H1 (cell line): ENCODE results near the gene NDUFB11. TPM values are rescaled to one million over a fixed set of nuclear protein-coding genes. Genes with fewer than 3 reads are reported as not detected.

Experiments
- CTCF ChIA-PET: fragments of 300-600 bp; sonication (Branson Sonifier 250); formaldehyde crosslinking; loops from one replicate; lab custom pipeline; 2021; ENCODE audit not compliant: partially characterized antibody; lab: Charles Lee
- POLR2A ChIA-PET: fragments of 300-600 bp; sonication (Branson Sonifier 250); formaldehyde crosslinking; loops from one replicate; lab custom pipeline; 2021; ENCODE audit warnings: inconsistent platforms; ENCODE audit not compliant: partially characterized antibody; lab: Charles Lee
- DNase-seq, 2 experiments: peaks; one replicate each; pipeline versions ENCODE4 v3.0.0 to v3.0.0-alpha.2; 2010 to 2022; ENCODE audit warnings: low spot score in 2 of 2, low read depth in 1 of 2, mixed read lengths in 1 of 2
- FAIRE-seq: peaks from 2 replicates; lab custom pipeline; 2011; peaks lifted over from hg19 to GRCh38; lab: Jason Lieb, UNC
- H2AFZ ChIP-seq: 2 replicates; pipeline ENCODE4 v1.8.1; 2012; ENCODE audit warnings: low read length, inconsistent platforms
- H2AK5ac ChIP-seq: 2 replicates; pipeline ENCODE4 v1.6.1; 2013; ENCODE audit warnings: low read depth, low read length
- H2BK120ac ChIP-seq: replicated peaks from 2 replicates; pipeline ENCODE3; 2013; ENCODE audit warnings: low read depth, low read length, inconsistent platforms
- H2BK12ac ChIP-seq: 2 replicates; pipeline ENCODE4 v1.6.1; 2013; ENCODE audit warnings: low read depth, low read length
- H2BK15ac ChIP-seq: 2 replicates; pipeline ENCODE4 v1.6.1; 2013; ENCODE audit warnings: low read length
- H2BK20ac ChIP-seq: 2 replicates; pipeline ENCODE4 v1.6.1; 2013; ENCODE audit warnings: low read length
- H2BK5ac ChIP-seq: 2 replicates; pipeline ENCODE4 v1.6.1; 2013; ENCODE audit warnings: low read depth, low read length
- H3K14ac ChIP-seq: 2 replicates; pipeline ENCODE4 v1.6.1; 2013; ENCODE audit warnings: inconsistent platforms; ENCODE audit not compliant: insufficient read length
- H3K18ac ChIP-seq: 2 replicates; pipeline ENCODE4 v1.6.1; 2013; ENCODE audit warnings: low read length; ENCODE audit errors: extremely low read depth
- H3K23ac ChIP-seq: 2 replicates; pipeline ENCODE4 v1.6.1; 2013; ENCODE audit warnings: inconsistent platforms; ENCODE audit not compliant: insufficient read length
- H3K23me2 ChIP-seq: 2 replicates; pipeline ENCODE4 v1.6.1; 2013; ENCODE audit warnings: low read depth, low read length
- H3K27ac ChIP-seq: 2 replicates; pipeline ENCODE4 v1.6.1; 2011; ENCODE audit warnings: low read depth, low read length, inconsistent platforms
- H3K27me3 ChIP-seq, 4 experiments: replicated peaks in 1 of 4; 1 replicate in 1 of 4; 2 replicates in 3 of 4; pipeline versions ENCODE4 v1.6.1 to v1.8.1; 2011 to 2013; ENCODE audit warnings: low read length in 3 of 4, mild to moderate bottlenecking in 3 of 4, inconsistent platforms in 2 of 4, mixed read lengths in 2 of 4, moderate library complexity in 1 of 4; ENCODE audit not compliant: control insufficient read depth in 3 of 4, insufficient read depth in 3 of 4; ENCODE audit errors: extremely low read depth in 1 of 4
- H3K36me3 ChIP-seq, 4 experiments: 2 replicates each; pipeline versions ENCODE4 v1.6.1 to v1.8.1; 2011 to 2013; ENCODE audit warnings: mild to moderate bottlenecking in 4 of 4, low read length in 3 of 4, moderate library complexity in 2 of 4, control low read depth in 1 of 4, inconsistent platforms in 1 of 4; ENCODE audit not compliant: insufficient read depth in 4 of 4, control insufficient read depth in 2 of 4
- H3K4ac ChIP-seq: replicated peaks from 2 replicates; pipeline ENCODE3; 2013; ENCODE audit warnings: low read length, low read depth, mixed read lengths, inconsistent platforms; ENCODE audit not compliant: insufficient read length
- H3K4me1 ChIP-seq, 4 experiments: replicated peaks in 1 of 4; 1 replicate in 1 of 4; 2 replicates in 3 of 4; pipeline versions ENCODE4 v1.6.1 to v1.8.1; 2011 to 2013; ENCODE audit warnings: low read length in 3 of 4, inconsistent platforms in 2 of 4, mixed read lengths in 1 of 4; ENCODE audit not compliant: insufficient read depth in 4 of 4, control insufficient read depth in 3 of 4
- H3K4me2 ChIP-seq, 2 experiments: 2 replicates each; pipeline versions ENCODE4 v1.6.1 to v1.8.1; 2011 to 2013; ENCODE audit warnings: low read depth in 2 of 2, low read length in 2 of 2, control low read depth in 1 of 2, inconsistent platforms in 1 of 2, mild to moderate bottlenecking in 1 of 2; ENCODE audit not compliant: insufficient read depth in 1 of 2
- H3K4me3 ChIP-seq, 4 experiments: fragments of 200-600, 300-600 bp in 1 of 4; sonication (generic), shearing (Covaris generic), sonication (Bioruptor Twin) in 1 of 4; 2 replicates each; pipeline versions ENCODE4 v1.5.1 to v1.8.1; 2011 to 2016; ENCODE audit warnings: low read length in 4 of 4, low read depth in 3 of 4, control low read depth in 2 of 4, inconsistent platforms in 2 of 4, mild to moderate bottlenecking in 2 of 4, mixed read lengths in 1 of 4, moderate library complexity in 1 of 4; ENCODE audit not compliant: insufficient read depth in 2 of 4; ENCODE audit errors: extremely low read depth in 1 of 4
- H3K56ac ChIP-seq: replicated peaks from 2 replicates; pipeline ENCODE3; 2013; ENCODE audit warnings: low read depth, mild to moderate bottlenecking, mixed read lengths, low read length, inconsistent platforms; ENCODE audit not compliant: insufficient read length
- H3K79me1 ChIP-seq: 2 replicates; pipeline ENCODE4 v1.6.1; 2013; ENCODE audit warnings: low read depth, low read length, control low read depth
- H3K79me2 ChIP-seq, 2 experiments: 2 replicates each; pipeline versions ENCODE4 v1.6.1 to v1.8.1; 2012 to 2013; ENCODE audit warnings: low read length in 2 of 2, mild to moderate bottlenecking in 2 of 2, inconsistent platforms in 1 of 2; ENCODE audit not compliant: insufficient read depth in 2 of 2, control insufficient read depth in 1 of 2
- H3K9ac ChIP-seq, 4 experiments: replicated peaks in 1 of 4; 1 replicate in 1 of 4; 2 replicates in 3 of 4; pipeline versions ENCODE4 v1.6.1 to v1.8.1; 2011 to 2013; ENCODE audit warnings: low read depth in 3 of 4, low read length in 3 of 4, control low read depth in 2 of 4, mild to moderate bottlenecking in 2 of 4, moderate library complexity in 2 of 4, inconsistent platforms in 1 of 4; ENCODE audit errors: extremely low read depth in 1 of 4
- H3K9me3 ChIP-seq, 2 experiments: 2 replicates each; pipeline versions ENCODE4 v1.6.1 to v1.8.1; 2012 to 2013; ENCODE audit warnings: mild to moderate bottlenecking in 2 of 2, moderate library complexity in 2 of 2, control low read depth in 1 of 2, inconsistent platforms in 1 of 2, low read depth in 1 of 2, low read length in 1 of 2, mixed read lengths in 1 of 2; ENCODE audit not compliant: insufficient read depth in 2 of 2
- H4K20me1 ChIP-seq, 2 experiments: replicated peaks in 1 of 2; 2 replicates each; pipeline versions ENCODE3 to v1.8.1; 2011 to 2013; ENCODE audit warnings: inconsistent platforms in 2 of 2, low read length in 2 of 2, mild to moderate bottlenecking in 1 of 2; ENCODE audit not compliant: insufficient read depth in 2 of 2, control insufficient read depth in 1 of 2
- H4K5ac ChIP-seq: 2 replicates; pipeline ENCODE4 v1.6.1; 2013; ENCODE audit warnings: low read length, low read depth, mixed read lengths, inconsistent platforms; ENCODE audit not compliant: insufficient read length
- H4K8ac ChIP-seq: 2 replicates; pipeline ENCODE4 v1.8.0; 2013; ENCODE audit warnings: mild to moderate bottlenecking, moderate library complexity, low read length, inconsistent platforms; ENCODE audit not compliant: insufficient read depth; ENCODE audit errors: extremely low read depth
- H4K91ac ChIP-seq: replicated peaks from 2 replicates; pipeline ENCODE3; 2013; ENCODE audit warnings: low read length, mixed read lengths, inconsistent platforms; ENCODE audit not compliant: insufficient read length
- EGR1 ChIP-seq: IDR thresholded peaks from 2 replicates; pipeline ENCODE4 v1.6.1; 2011; ENCODE audit warnings: low read depth, low read length, borderline replicate concordance
- TAF1 ChIP-seq: IDR thresholded peaks from 2 replicates; pipeline ENCODE4 v1.6.1; 2011; ENCODE audit warnings: mild to moderate bottlenecking, low read depth, low read length
- USF2 ChIP-seq: IDR thresholded peaks from 2 replicates; pipeline ENCODE4 v1.6.1; 2011; ENCODE audit warnings: low read length, improper control_type of control experiment
- WGBS, 2 experiments: shearing (Covaris generic) in 1 of 2; methylation state at CpG; one replicate each; pipeline versions ENCODE4 v1.1.6 to v1.1.7; 2013 to 2015; ENCODE audit warnings: low lambda C conversion rate in 2 of 2, mixed read lengths in 2 of 2, inconsistent platforms in 1 of 2, low coverage in 1 of 2, missing lambda C conversion rate in 1 of 2; ENCODE audit not compliant: insufficient replicate concordance in 2 of 2, insufficient coverage in 1 of 2, insufficient read length in 1 of 2; ENCODE audit errors: extremely low coverage in 1 of 2, missing lambda C conversion rate in 1 of 2; 5-methylcytosine and 5-hydroxymethylcytosine counted together
- polyA plus RNA-seq, 7 experiments: library from polyadenylated mRNA; depleted of rRNA in 3 of 7; stranded (reverse) in 5 of 7; unstranded in 2 of 7; fragments of >200 nt in 5 of 7; fragments of 200-250 nt in 2 of 7; gene quantifications; 1 replicate in 5 of 7; 2 replicates in 1 of 7; 4 replicates in 1 of 7; pipeline versions ENCODE4 v1.2.1 to v1.2.3, GENCODE V29; 2011 to 2013; ENCODE audit warnings: missing spikeins in 2 of 7, mixed read lengths in 2 of 7
- total RNA-seq: library from RNA; stranded (reverse); fragmentation: NEBNext Ultra II Directional; extraction: Animal tissue kit (Norgen Biotek cat#: 25700); gene quantifications from 2 replicates; pipeline ENCODE4 v1.2.1, GENCODE V29; 2021

The NDUFB11 gene
- total and polyA plus RNA-seq, 2 of the 8 experiments (the other 6 are each of a cell fraction or from before 2014, with no cell fraction given): 120 to 131 TPM

- DNase-seq: no peak
- H2BK20ac ChIP-seq: no peak overlapping the region
- no peaks in the 10 kb centered on the region for H3K27me3 ChIP-seq
- no peak overlapping the region for H2BK120ac ChIP-seq
- no peak overlapping the region for H3K14ac ChIP-seq
- no peaks in the 10 kb centered on the region for H3K23me2 ChIP-seq
- ChIA-PET POLR2A (interaction anchor here (0.6 kb wide), 1 partner anchor 207 kb away, joined by 4 read pairs; no protein-coding TSS in a partner anchor), CTCF (interaction anchor here (0.7 kb wide), 1 partner anchor 25 kb away, joined by 3 read pairs; no protein-coding TSS in a partner anchor)
- TF ChIP-seq USF2 (no peak), TAF1 (no peak), EGR1 (no peak)
- H2AFZ ChIP-seq: no peak overlapping the region
- no peak overlapping the region for H4K5ac ChIP-seq
- H2BK12ac ChIP-seq: no peak overlapping the region
- no peak overlapping the region for H3K9ac ChIP-seq
- WGBS, 2 experiments: 97% methylated on average over 5 of the region's 12 CpGs; no CpG with 5 or more reads in 1 of the 2 experiments
- H3K36me3 ChIP-seq: peaks cover 2 to 44% (median 24%) of the 10 kb centered on the region in 4 experiments; a peak in 7 of 8 replicates
- H4K8ac ChIP-seq: no peak overlapping the region
- no peaks in the 10 kb centered on the region for H3K9me3 ChIP-seq
- H2BK15ac ChIP-seq: no peak overlapping the region
- FAIRE-seq: no peak
- H2BK5ac ChIP-seq: no peak overlapping the region
- no peak overlapping the region for H3K4me2 ChIP-seq
- no peak overlapping the region for H3K56ac ChIP-seq
- no peak overlapping the region for H3K4ac ChIP-seq
- no peaks in the 10 kb centered on the region for H3K79me2 ChIP-seq
- H3K4me3 ChIP-seq: no peak overlapping the region
- no peak overlapping the region for H3K27ac ChIP-seq
- no peak overlapping the region for H3K18ac ChIP-seq
- peaks cover 0 to 4% of the 10 kb centered on the region in 2 experiments for H4K20me1 ChIP-seq
- no peaks in the 10 kb centered on the region; the same call in 1 of the 2 replicates for H3K79me1 ChIP-seq
- no peaks in the 10 kb centered on the region for H3K4me1 ChIP-seq
- no peak overlapping the region for H3K23ac ChIP-seq
- H4K91ac ChIP-seq: no peak overlapping the region
- H2AK5ac ChIP-seq: no peak overlapping the region
Observed at GRCh38 chrX:47175588-47175980, 31.1 kb upstream of the NDUFB11 start.
